ENCODE results near the gene AGT. TPM values are rescaled to one million over a fixed set of nuclear protein-coding genes. Genes with fewer than 3 reads are reported as not detected.

Gene AGT
- total and polyA plus RNA-seq, 2 experiments from 2014 or later: not detected

GRCh38 chr1:230705289-230706019, 8.5 kb downstream of the AGT start:
- no peak overlapping the region for H3K27ac ChIP-seq
- H3K9me2 ChIP-seq (ENCODE audit: insufficient read depth): no peaks in the 10 kb centered on the region
- DNase-seq: no peak
- H2AFZ ChIP-seq: no peak overlapping the region
- no peaks in the 10 kb centered on the region for H3K27me3 ChIP-seq (replicated peaks; ENCODE audit: insufficient read depth)
- no peak for TF ChIP-seq EZH2 (IDR thresholded peaks at IDR 0.05; ENCODE audit: insufficient read depth, poor library complexity, severe bottlenecking)
- no peak for TF ChIP-seq EZH2phosphoT487 (IDR thresholded peaks at IDR 0.05; ENCODE audit: insufficient read depth, low read depth)
- H3K9me3 ChIP-seq (ENCODE audit: low read depth): no peaks in the 10 kb centered on the region
- H3K4me1 ChIP-seq (ENCODE audit: insufficient read depth): no peaks in the 10 kb centered on the region
- no peaks in the 10 kb centered on the region for H3K79me2 ChIP-seq (ENCODE audit: insufficient read depth)
- no peaks in the 10 kb centered on the region for H3K36me3 ChIP-seq (ENCODE audit: low read depth)
- 67 to 71% methylated on average over 18 of the region's 18 CpGs for WGBS, 2 experiments (ENCODE audit: low coverage in 1 of 2, low lambda C conversion rate in 2 of 2, missing lambda C conversion rate in 2 of 2)
- no peak overlapping the region for H3K4me2 ChIP-seq (ENCODE audit: unreplicated experiment)
- no peak overlapping the region for H3K9ac ChIP-seq
- no peaks in the 10 kb centered on the region for H3F3A ChIP-seq (ENCODE audit: insufficient read depth)
- no peaks in the 10 kb centered on the region for H4K20me1 ChIP-seq (ENCODE audit: insufficient read depth)
- in situ Hi-C loops (cut with MboI): no loop called here
- H3K4me3 ChIP-seq: no peak overlapping the region

DNA sequence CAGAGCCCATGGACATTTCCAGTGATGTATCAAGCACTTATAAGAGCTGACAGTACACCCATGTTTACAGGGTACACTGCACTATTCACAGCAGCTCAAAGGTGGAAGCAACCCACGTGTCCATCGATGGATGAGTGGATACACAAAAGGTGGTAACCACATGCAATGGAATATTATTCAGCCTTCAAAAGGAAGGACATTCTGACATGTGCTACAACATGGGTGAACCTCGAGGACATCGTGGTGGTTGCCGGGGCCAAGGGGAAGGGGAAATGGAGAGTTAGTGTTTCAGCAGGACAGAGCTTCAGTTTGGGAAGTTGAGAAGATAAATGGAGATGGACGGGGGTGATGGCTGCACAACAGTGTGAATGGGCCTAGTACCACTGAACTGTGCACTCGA, 9.1 kb downstream of the AGT start:
- TF ChIP-seq EZH2 (IDR thresholded peaks at IDR 0.05; ENCODE audit: insufficient read depth, poor library complexity, severe bottlenecking): no peak
- no peak for TF ChIP-seq EZH2phosphoT487 (IDR thresholded peaks at IDR 0.05; ENCODE audit: insufficient read depth, low read depth)
- Histone ChIP-seq H3F3A (ENCODE audit: insufficient read depth) (no peaks in the 10 kb centered on the region), H3K36me3 (ENCODE audit: low read depth) (no peaks in the 10 kb centered on the region), H3K9ac (no peak overlapping the region), H3K27me3 (replicated peaks; ENCODE audit: insufficient read depth) (no peaks in the 10 kb centered on the region), H2AFZ (no peak overlapping the region), H3K27ac (no peak overlapping the region), H3K4me2 (ENCODE audit: unreplicated experiment) (no peak overlapping the region), H3K79me2 (ENCODE audit: insufficient read depth) (no peaks in the 10 kb centered on the region), H3K4me1 (ENCODE audit: insufficient read depth) (no peaks in the 10 kb centered on the region), H3K4me3 (no peak overlapping the region), H4K20me1 (ENCODE audit: insufficient read depth) (no peaks in the 10 kb centered on the region), H3K9me2 (ENCODE audit: insufficient read depth) (no peaks in the 10 kb centered on the region), H3K9me3 (ENCODE audit: low read depth) (no peaks in the 10 kb centered on the region)
- in situ Hi-C loops (cut with MboI): no loop called here
- 59 to 73% methylated on average over 7 of the region's 7 CpGs for WGBS, 2 experiments (ENCODE audit: low coverage in 1 of 2, low lambda C conversion rate in 2 of 2, missing lambda C conversion rate in 2 of 2)
- no peak for DNase-seq

DNA sequence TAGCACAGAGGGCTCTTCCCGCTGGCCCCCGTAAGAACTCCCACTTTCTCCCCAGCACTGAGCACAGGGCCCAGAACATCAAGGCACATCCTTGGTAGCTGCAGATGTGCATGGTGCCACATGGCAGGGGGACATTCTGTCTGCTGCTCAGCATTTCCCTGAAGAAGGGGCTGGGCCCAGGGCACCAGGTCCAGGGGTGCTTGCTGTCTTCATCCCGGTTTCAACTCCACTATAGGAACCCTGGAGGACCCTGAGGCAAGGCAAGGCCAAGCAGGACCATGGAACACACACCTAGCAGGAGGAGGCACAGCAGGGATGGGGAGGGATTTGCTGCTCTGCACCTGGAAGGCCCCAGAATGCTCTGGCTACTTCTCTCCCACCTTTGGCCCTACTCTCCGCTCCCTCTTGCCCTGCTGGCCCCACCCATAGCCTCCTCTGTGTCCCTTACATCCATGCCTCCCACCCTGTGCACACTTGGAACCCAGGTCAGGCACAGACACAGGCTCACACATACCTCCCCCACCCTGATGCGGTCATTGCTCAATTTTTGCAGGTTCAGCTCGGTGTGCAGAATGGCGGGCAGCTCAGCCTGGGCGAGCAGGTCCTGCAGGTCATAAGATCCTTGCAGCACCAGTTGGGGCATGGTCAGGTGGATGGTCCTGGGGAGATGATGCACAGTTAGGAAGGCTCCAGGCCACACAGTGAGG, 10.1 kb downstream of the AGT start:
- DNase-seq: no peak
- Histone ChIP-seq H3K9me2 (ENCODE audit: insufficient read depth) (no peaks in the 10 kb centered on the region), H3K4me2 (ENCODE audit: unreplicated experiment) (no peak overlapping the region), H2AFZ (no peak overlapping the region), H3K27ac (no peak overlapping the region), H4K20me1 (ENCODE audit: insufficient read depth) (no peaks in the 10 kb centered on the region), H3K4me3 (no peak overlapping the region), H3K9me3 (ENCODE audit: low read depth) (no peaks in the 10 kb centered on the region), H3K36me3 (ENCODE audit: low read depth) (no peaks in the 10 kb centered on the region), H3K27me3 (replicated peaks; ENCODE audit: insufficient read depth) (no peaks in the 10 kb centered on the region), H3K9ac (no peak overlapping the region), H3F3A (ENCODE audit: insufficient read depth) (no peaks in the 10 kb centered on the region), H3K4me1 (ENCODE audit: insufficient read depth) (no peaks in the 10 kb centered on the region), H3K79me2 (ENCODE audit: insufficient read depth) (no peaks in the 10 kb centered on the region)
- TF ChIP-seq EZH2 (IDR thresholded peaks at IDR 0.05; ENCODE audit: insufficient read depth, poor library complexity, severe bottlenecking): no peak
- no peak for TF ChIP-seq EZH2phosphoT487 (IDR thresholded peaks at IDR 0.05; ENCODE audit: insufficient read depth, low read depth)
- 72 to 74% methylated on average over 8 of the region's 8 CpGs for WGBS, 2 experiments (ENCODE audit: low coverage in 1 of 2, low lambda C conversion rate in 2 of 2, missing lambda C conversion rate in 2 of 2)
- in situ Hi-C loops (cut with MboI): no loop called here

- Histone ChIP-seq H3K36me3 (ENCODE audit: low read depth) (no peaks in the 10 kb centered on the region), H3K9me3 (ENCODE audit: low read depth) (no peaks in the 10 kb centered on the region), H3K4me3 (no peak overlapping the region), H4K20me1 (ENCODE audit: insufficient read depth) (no peaks in the 10 kb centered on the region), H3K9ac (no peak overlapping the region), H3K27me3 (replicated peaks; ENCODE audit: insufficient read depth) (no peaks in the 10 kb centered on the region), H3K27ac (no peak overlapping the region), H3K4me1 (ENCODE audit: insufficient read depth) (no peaks in the 10 kb centered on the region), H2AFZ (no peak overlapping the region), H3K79me2 (ENCODE audit: insufficient read depth) (no peaks in the 10 kb centered on the region), H3K9me2 (ENCODE audit: insufficient read depth) (no peaks in the 10 kb centered on the region), H3F3A (ENCODE audit: insufficient read depth) (no peaks in the 10 kb centered on the region), H3K4me2 (ENCODE audit: unreplicated experiment) (no peak overlapping the region)
- DNase-seq: no peak
- WGBS, 2 experiments (ENCODE audit: low coverage in 1 of 2, low lambda C conversion rate in 2 of 2, missing lambda C conversion rate in 2 of 2): 68 to 70% methylated on average over 14 of the region's 14 CpGs
- TF ChIP-seq EZH2phosphoT487 (IDR thresholded peaks at IDR 0.05; ENCODE audit: insufficient read depth, low read depth) (no peak), EZH2 (IDR thresholded peaks at IDR 0.05; ENCODE audit: insufficient read depth, poor library complexity, severe bottlenecking) (no peak)
- in situ Hi-C loops (cut with MboI): no loop called here
Observed at GRCh38 chr1:230702934-230703678, 10.8 kb downstream of the AGT start.
